Aorta (tissue), 5 donors: ENCODE data around the gene CPLX4. TPM values are rescaled to one million over a fixed set of nuclear protein-coding genes. Genes with fewer than 3 reads are reported as not detected.
A peak's percentile ranks its signal among the peaks of the same experiment; 100 is the strongest.

ENCODE experiments used
- ATAC-seq: fragments of 200-7000 bp; cut with Tn5 transposase; one replicate; pipeline ENCODE4 v1.9.1; 2022; ENCODE audit warnings: moderate library complexity; ENCODE audit not compliant: low FRiP score
- DNase-seq, 2 donors: peaks; one replicate each; pipeline ENCODE4 v3.0.0-alpha.2; 2020
- H3K27ac ChIP-seq, 2 donors: one replicate each; pipeline ENCODE4 v1.5.1; 2013; ENCODE audit warnings: low read length in 2 of 2, mild to moderate bottlenecking in 2 of 2, moderate library complexity in 2 of 2, control low read depth in 1 of 2, inconsistent platforms in 1 of 2, low read depth in 1 of 2
- H3K27me3 ChIP-seq, 2 donors: one replicate each; pipeline ENCODE4 v1.6.1; 2013; ENCODE audit warnings: control low read depth in 1 of 2, low read length in 1 of 2, mild to moderate bottlenecking in 1 of 2, moderate library complexity in 1 of 2; ENCODE audit not compliant: insufficient read depth in 2 of 2, control insufficient read depth in 1 of 2
- H3K36me3 ChIP-seq, 2 donors: one replicate each; pipeline ENCODE4 v1.6.1; 2013; ENCODE audit warnings: control low read depth in 1 of 2, low read length in 1 of 2, mild to moderate bottlenecking in 1 of 2; ENCODE audit not compliant: insufficient read depth in 2 of 2, control insufficient read depth in 1 of 2
- H3K4me1 ChIP-seq, 2 donors: one replicate each; pipeline ENCODE4 v1.6.1; 2013; ENCODE audit warnings: low read length in 2 of 2, control low read depth in 1 of 2, mild to moderate bottlenecking in 1 of 2, moderate library complexity in 1 of 2; ENCODE audit not compliant: insufficient read depth in 2 of 2, control insufficient read depth in 1 of 2
- H3K4me3 ChIP-seq, 2 donors: one replicate each; pipeline ENCODE4 v1.5.1; 2013; ENCODE audit warnings: low read length in 2 of 2, control low read depth in 1 of 2, mild to moderate bottlenecking in 1 of 2
- H3K9me3 ChIP-seq: one replicate; pipeline ENCODE4 v1.6.1; 2013; ENCODE audit warnings: mild to moderate bottlenecking, low read length; ENCODE audit not compliant: control insufficient read depth
- WGBS, 2 donors: extraction: QIAGEN DNeasy Blood & Tissue Kit; methylation state at CpG; one replicate each; pipeline ENCODE4 v1.1.7; 2013; 5-methylcytosine and 5-hydroxymethylcytosine counted together
- intact Hi-C, 2 donors: fragments of 100-400 bp; cut with DNase I; formaldehyde crosslinking; loops; one replicate each; pipeline versions ENCODE4 v1.14.2 to v1.15.0; 2022
- polyA plus RNA-seq, 2 donors: library from polyadenylated mRNA; stranded (reverse); fragments of 200-250 nt; gene quantifications; one replicate each; pipeline ENCODE4 v1.2.3, GENCODE V29; 2013
- total RNA-seq, 2 donors: library from RNA; stranded (reverse); fragmentation: NEBNext Ultra II Directional; extraction: Animal tissue kit (Norgen Biotek cat#: 25700); gene quantifications; one replicate each; pipeline ENCODE4 v1.2.1, GENCODE V29; 2021
- donor health status: healthy with polysubstance abuse.
- donor health status: Bipolar disorder and iron deficiency.
- donor health status: DM: no; HTN: no; CAD: no.
- donor health status: DM: no; HTN: no; CAD: no.
- donor health status: DM: yes; HTN: yes; CAD: no.

Gene CPLX4
- total and polyA plus RNA-seq, 4 donors: 0.38 TPM; not detected in 3

- intact Hi-C loops: no loop called here
- no peak for ATAC-seq
- 27% methylated on average over 5 of the region's 5 CpGs for WGBS, 2 donors
Measured at GRCh38 chr18:59276047-59276446, 42.4 kb downstream of the CPLX4 start.

GRCh38 chr18:59275406-59275949 is 43.0 kb downstream of the CPLX4 start:
- no peaks in the 10 kb centered on the region for H3K27me3 ChIP-seq
- intact Hi-C loops: no loop called here
- ATAC-seq (no peak), DNase-seq (no peak)
- H3K4me3 ChIP-seq: no peak overlapping the region
- H3K4me1 ChIP-seq: no peaks in the 10 kb centered on the region
- no peaks in the 10 kb centered on the region for H3K9me3 ChIP-seq
- no peak overlapping the region for H3K27ac ChIP-seq
- WGBS, 2 donors: 34 to 38% methylated on average over 6 of the region's 6 CpGs
- H3K36me3 ChIP-seq: no peaks in the 10 kb centered on the region

More at GRCh38 chr18:59276047-59276446, 42.4 kb downstream of the CPLX4 start:
- H3K4me1 ChIP-seq: no peaks in the 10 kb centered on the region
- H3K27ac ChIP-seq: no peak overlapping the region
- H3K36me3 ChIP-seq: no peaks in the 10 kb centered on the region
- no peak overlapping the region for H3K4me3 ChIP-seq
- no peaks in the 10 kb centered on the region for H3K27me3 ChIP-seq
- H3K9me3 ChIP-seq: no peaks in the 10 kb centered on the region
- DNase-seq: no peak

GRCh38 chr18:59274533-59274928 is 43.9 kb downstream of the CPLX4 start:
- no peaks in the 10 kb centered on the region for H3K9me3 ChIP-seq
- no peak for ATAC-seq
- H3K27ac ChIP-seq: no peak overlapping the region
- intact Hi-C loops: no loop called here
- DNase-seq: no peak
- H3K36me3 ChIP-seq: no peaks in the 10 kb centered on the region
- no peak overlapping the region for H3K4me3 ChIP-seq
- 17 to 20% methylated on average over 18 of the region's 18 CpGs for WGBS, 2 donors
- no peaks in the 10 kb centered on the region for H3K4me1 ChIP-seq
- no peaks in the 10 kb centered on the region for H3K27me3 ChIP-seq

GRCh38 chr18:59273759-59274532 is 44.5 kb downstream of the CPLX4 start:
- 3 to 4% methylated on average over 48 of the region's 48 CpGs for WGBS, 2 donors
- Histone ChIP-seq H3K4me3 (no peak overlapping the region), H3K4me1 (no peaks in the 10 kb centered on the region), H3K27ac (no peak overlapping the region), H3K27me3 (no peaks in the 10 kb centered on the region), H3K9me3 (no peaks in the 10 kb centered on the region), H3K36me3 (no peaks in the 10 kb centered on the region)
- DNase-seq: no peak
- ATAC-seq: no peak
- intact Hi-C loops: no loop called here

GRCh38 chr18:59272891-59273758 is 45.3 kb downstream of the CPLX4 start, which contains the start of gene RAX:
Gene RAX (minus strand): TSS chr18:59273454. CDS start chr18:59273206, 248 bp downstream.
- intact Hi-C loops: no loop called here
- Histone ChIP-seq H3K4me1 (no peaks in the 10 kb centered on the region), H3K9me3 (no peaks in the 10 kb centered on the region), H3K27me3 (no peaks in the 10 kb centered on the region), H3K27ac (no peak within 1 kb of the TSS), H3K4me3 (no peak within 1 kb of the TSS), H3K36me3 (no peaks in the 10 kb centered on the region)
- DNase-seq (no peak), ATAC-seq (peak; percentile 13)
- WGBS, 2 donors: 1 to 2% methylated on average over 69 to 88 of the region's 88 CpGs

- WGBS, 2 donors: 2% methylated on average over 51 to 52 of the region's 52 CpGs
- H3K9me3 ChIP-seq: no peaks in the 10 kb centered on the region
- DNase-seq: no peak
- no peak for ATAC-seq
- H3K27me3 ChIP-seq: peaks cover 0 to 3% of the 10 kb centered on the region in 2 donors
- intact Hi-C loops: no loop called here
- no peak overlapping the region for H3K27ac ChIP-seq
- no peaks in the 10 kb centered on the region for H3K36me3 ChIP-seq
- no peak overlapping the region for H3K4me3 ChIP-seq
- H3K4me1 ChIP-seq: no peaks in the 10 kb centered on the region
Measured at GRCh38 chr18:59272221-59272888, 46.1 kb downstream of the CPLX4 start.

- intact Hi-C loops: no loop called here
- 23 to 27% methylated on average over 14 of the region's 14 CpGs for WGBS, 2 donors
Measured at GRCh38 chr18:59271606-59272220, 46.7 kb downstream of the CPLX4 start.

GRCh38 chr18:59270689-59271257 is 47.7 kb downstream of the CPLX4 start:
- ATAC-seq (no peak), DNase-seq (no peak)
- Histone ChIP-seq H3K27me3 (peaks cover 1 to 4% of the 10 kb centered on the region in 2 donors), H3K27ac (no peak overlapping the region), H3K9me3 (no peaks in the 10 kb centered on the region), H3K36me3 (no peaks in the 10 kb centered on the region), H3K4me1 (no peaks in the 10 kb centered on the region), H3K4me3 (no peak overlapping the region)
- intact Hi-C loops: no loop called here
- WGBS, 2 donors: 40 to 51% methylated on average over 4 of the region's 4 CpGs

More at GRCh38 chr18:59271606-59272220, 46.7 kb downstream of the CPLX4 start:
- H3K9me3 ChIP-seq: no peaks in the 10 kb centered on the region
- H3K27ac ChIP-seq: no peak overlapping the region
- peaks cover 0 to 4% of the 10 kb centered on the region in 2 donors for H3K27me3 ChIP-seq
- DNase-seq (no peak), ATAC-seq (no peak)
- no peak overlapping the region for H3K4me3 ChIP-seq
- H3K4me1 ChIP-seq: no peaks in the 10 kb centered on the region
- H3K36me3 ChIP-seq: no peaks in the 10 kb centered on the region
